Measurements from ENCODE around the gene PPM1F. TPM values are rescaled to one million over a fixed set of nuclear protein-coding genes. Genes with fewer than 3 reads are reported as not detected.
"Not testable (repeated sequence)": the region's sequence is repeated elsewhere in the genome, so short reads cannot be mapped to it uniquely, and the experiment has no call there.

The PPM1F gene
- total RNA-seq, 1 experiment from 2014 or later = 65.1 TPM

DNA sequence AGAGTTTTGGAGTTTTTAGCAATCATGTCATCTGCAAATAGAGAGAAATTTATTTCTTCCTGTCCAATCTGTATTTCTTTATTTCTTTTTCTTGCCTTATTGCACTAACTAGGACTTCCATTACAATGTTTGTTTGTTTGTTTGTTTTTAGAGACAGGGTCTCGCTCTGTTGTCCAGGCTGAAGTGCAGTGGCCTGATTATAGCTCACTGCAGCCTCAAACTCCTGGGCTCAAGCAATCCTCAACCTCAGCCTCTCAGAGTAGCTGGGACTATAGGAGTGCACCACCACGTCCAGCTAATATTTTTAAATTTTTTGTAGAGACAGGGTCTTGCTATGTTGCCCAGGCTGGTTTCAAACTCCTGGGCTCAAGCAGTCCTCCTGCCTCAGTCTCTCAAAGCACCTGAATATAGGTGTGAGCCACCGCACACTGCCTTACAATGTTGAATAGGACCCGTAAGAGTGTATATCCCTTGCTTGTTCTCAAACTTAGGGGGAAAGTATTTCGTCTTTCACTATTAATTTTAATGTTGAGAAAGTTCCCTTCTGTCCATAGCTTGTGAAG, 55.6 kb downstream of the PPM1F start:
- in situ Hi-C loops (cut with HindIII; ENCODE audit: low pct_unique_long_range_greater_than_20kb, low sequenced_read_pairs) = no loop called here
- no peak for DNase-seq (ENCODE audit: low read depth, low spot score)

- in situ Hi-C loops (cut with HindIII; ENCODE audit: low pct_unique_long_range_greater_than_20kb, low sequenced_read_pairs) = not testable (repeated sequence)
These were observed 56.4 kb downstream of the PPM1F start for GRCh38 chr22:21896275-21896674.

DNA sequence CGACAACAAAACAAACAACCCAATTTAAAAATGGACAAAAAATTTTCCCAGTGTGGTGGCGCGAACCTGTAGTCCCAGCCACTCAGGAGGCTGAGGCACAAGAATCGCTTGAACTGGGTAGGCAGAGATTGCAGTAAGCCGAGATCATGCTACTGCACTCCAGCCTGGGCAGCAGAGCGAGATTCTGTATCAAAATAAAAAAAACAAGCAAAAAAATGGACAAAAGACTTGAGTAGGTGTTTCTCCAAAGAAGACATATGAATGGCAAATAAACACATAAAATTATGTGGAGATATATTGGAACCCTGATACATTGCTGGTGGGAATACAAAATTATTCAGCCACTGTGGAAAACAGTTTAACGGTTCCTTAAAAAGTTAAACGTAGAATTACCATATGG, 57.8 kb downstream of the PPM1F start:
- in situ Hi-C loops (cut with HindIII; ENCODE audit: low pct_unique_long_range_greater_than_20kb, low sequenced_read_pairs) = no loop called here
- no peak for DNase-seq (ENCODE audit: low read depth, low spot score)

More at GRCh38 chr22:21896275-21896674, 56.4 kb downstream of the PPM1F start:
- not testable (repeated sequence) for DNase-seq (ENCODE audit: low read depth, low spot score)

DNA sequence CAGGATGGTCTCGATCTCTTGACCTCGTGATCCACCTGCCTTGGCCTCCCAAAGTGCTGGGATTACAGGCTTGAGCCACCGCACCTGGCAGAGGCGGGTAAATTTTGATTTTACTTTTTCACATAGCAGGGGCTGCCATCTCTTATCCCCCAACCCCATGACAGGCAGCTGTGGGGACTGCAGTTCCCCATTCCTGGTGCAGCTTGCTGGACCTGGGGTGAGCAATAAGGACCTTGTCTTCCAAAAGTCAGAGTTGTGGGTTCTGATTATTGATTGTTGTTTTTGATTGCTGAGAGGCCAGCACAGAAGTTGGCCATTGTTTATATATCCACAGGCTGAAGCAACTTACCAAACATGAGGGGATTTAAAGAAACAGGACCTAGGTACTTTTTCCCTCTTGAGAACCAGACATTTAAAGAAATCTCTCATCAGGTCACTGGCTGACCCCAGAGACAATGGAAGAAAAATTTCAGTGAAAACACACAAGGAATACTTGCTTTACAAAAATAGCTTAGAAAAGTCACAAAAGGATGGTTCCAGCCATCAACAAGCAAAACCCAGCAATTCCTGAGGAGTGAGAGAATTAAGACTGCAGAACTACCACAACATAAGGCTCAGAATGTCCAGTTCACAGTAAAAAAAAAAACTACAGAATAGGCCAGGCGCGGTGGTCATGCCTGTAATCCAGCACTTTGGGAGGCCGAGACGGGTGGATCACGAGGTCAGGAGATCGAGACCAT, 63.2 kb downstream of the PPM1F start:
- in situ Hi-C loops (cut with HindIII; ENCODE audit: low pct_unique_long_range_greater_than_20kb, low sequenced_read_pairs) = no loop called here
- DNase-seq (ENCODE audit: low read depth, low spot score) = no peak

- in situ Hi-C loops (cut with HindIII; ENCODE audit: low pct_unique_long_range_greater_than_20kb, low sequenced_read_pairs) = no loop called here
These were observed 64.8 kb downstream of the PPM1F start for GRCh38 chr22:21887841-21888240.

DNA sequence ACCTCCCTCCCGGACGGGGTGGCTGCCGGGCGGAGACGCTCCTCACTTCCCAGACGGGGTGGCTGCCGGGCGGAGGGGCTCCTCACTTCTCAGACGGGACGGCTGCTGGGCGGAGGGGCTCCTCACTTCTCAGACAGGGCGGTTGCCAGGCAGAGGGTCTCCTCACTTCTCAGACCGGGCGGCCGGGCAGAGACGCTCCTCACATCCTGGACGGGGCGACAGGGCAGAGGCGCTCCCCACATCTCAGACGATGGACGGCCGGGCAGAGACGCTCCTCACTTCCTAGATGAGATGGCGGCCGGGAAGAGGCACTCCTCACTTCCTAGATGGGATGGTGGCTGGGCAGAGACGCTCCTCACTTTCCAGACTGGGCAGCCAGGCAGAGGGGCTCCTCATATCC, 68.7 kb downstream of the PPM1F start:
- DNase-seq (ENCODE audit: low read depth, low spot score); in situ Hi-C loops (cut with HindIII; ENCODE audit: low pct_unique_long_range_greater_than_20kb, low sequenced_read_pairs): not testable (repeated sequence)

More at GRCh38 chr22:21887841-21888240, 64.8 kb downstream of the PPM1F start:
- no peak for DNase-seq (ENCODE audit: low read depth, low spot score)

GRCh38 chr22:21882754-21883333, 69.8 kb downstream of the PPM1F start:
- not testable (repeated sequence) for DNase-seq (ENCODE audit: low read depth, low spot score)

GRCh38 chr22:21881841-21882753, 70.6 kb downstream of the PPM1F start:
- no peak for DNase-seq (ENCODE audit: low read depth, low spot score)
- in situ Hi-C loops (cut with HindIII; ENCODE audit: low pct_unique_long_range_greater_than_20kb, low sequenced_read_pairs) = no loop called here

More at GRCh38 chr22:21882754-21883333, 69.8 kb downstream of the PPM1F start:
- in situ Hi-C loops (cut with HindIII; ENCODE audit: low pct_unique_long_range_greater_than_20kb, low sequenced_read_pairs) = not testable (repeated sequence)

DNA sequence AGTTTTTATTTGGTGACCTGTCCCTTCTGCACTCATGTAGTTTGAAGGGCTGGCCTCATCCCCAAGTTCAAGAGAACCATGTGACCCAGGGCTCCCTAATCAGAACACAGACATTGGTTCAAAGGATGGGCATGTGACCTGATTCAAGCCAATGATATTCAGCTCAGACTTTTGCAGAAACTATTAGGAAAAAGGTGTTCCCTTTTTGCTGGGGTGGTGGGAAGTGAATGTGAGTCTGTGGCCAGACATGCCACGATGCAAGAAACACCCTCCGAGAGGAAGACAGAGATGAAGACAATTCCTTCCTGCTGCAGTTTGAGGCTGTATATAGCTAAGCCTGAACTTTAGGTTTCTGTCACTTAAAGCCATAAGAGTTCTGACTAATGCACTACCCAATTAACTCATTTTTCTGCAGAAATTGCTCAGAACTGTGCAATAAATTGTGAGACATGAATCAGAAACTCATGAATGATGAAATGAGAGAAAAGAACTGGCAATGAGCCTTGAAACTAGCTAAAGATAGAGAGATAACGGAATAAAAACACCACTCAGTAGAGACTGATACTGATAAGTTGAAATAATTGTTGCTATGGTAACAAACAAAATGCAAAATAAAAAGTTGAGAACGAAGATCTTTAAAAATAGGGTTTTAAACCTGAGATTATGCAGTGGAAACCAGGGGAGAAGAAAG, 76.0 kb downstream of the PPM1F start:
- no peak for DNase-seq (ENCODE audit: low read depth, low spot score)
- in situ Hi-C loops (cut with HindIII; ENCODE audit: low pct_unique_long_range_greater_than_20kb, low sequenced_read_pairs) = no loop called here

- DNase-seq (ENCODE audit: low read depth, low spot score); in situ Hi-C loops (cut with HindIII; ENCODE audit: low pct_unique_long_range_greater_than_20kb, low sequenced_read_pairs): not testable (repeated sequence)
These were observed 77.7 kb downstream of the PPM1F start for GRCh38 chr22:21874953-21875352.

DNA sequence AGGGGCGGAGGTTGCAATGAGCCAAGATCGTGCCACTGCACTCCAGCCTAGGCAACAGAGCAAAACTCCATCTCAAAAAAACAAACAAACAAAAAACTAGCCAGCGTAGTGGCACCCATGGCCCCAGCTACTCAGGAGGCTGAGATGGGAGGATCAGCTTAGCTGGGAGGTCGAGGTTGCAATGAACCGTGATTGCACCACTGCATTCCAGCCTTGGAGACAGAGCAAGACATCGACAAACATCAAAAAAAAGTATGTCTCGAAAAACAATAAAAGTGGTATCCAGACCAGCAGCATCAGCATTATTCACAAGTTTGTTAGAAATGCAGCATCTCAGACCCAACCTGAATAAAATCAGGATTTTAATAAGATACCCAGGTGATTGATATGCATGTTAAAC, 79.0 kb downstream of the PPM1F start:
- in situ Hi-C loops (cut with HindIII; ENCODE audit: low pct_unique_long_range_greater_than_20kb, low sequenced_read_pairs) = no loop called here
- DNase-seq (ENCODE audit: low read depth, low spot score) = no peak

- in situ Hi-C loops (cut with HindIII; ENCODE audit: low pct_unique_long_range_greater_than_20kb, low sequenced_read_pairs) = not testable (repeated sequence)
These were observed 79.9 kb downstream of the PPM1F start for GRCh38 chr22:21872741-21873140.

More at GRCh38 chr22:21872741-21873140, 79.9 kb downstream of the PPM1F start:
- DNase-seq (ENCODE audit: low read depth, low spot score) = not testable (repeated sequence)

Other genes starting within 250 kb of the PPM1F start
- gene YPEL1, start 217.1 kb downstream of the PPM1F start, total RNA-seq (2014; rRNA removed; shearing (Covaris generic)) = 0.40 and 2.0 TPM in 2 replicates
- gene MAPK1, start 85.2 kb downstream of the PPM1F start, total RNA-seq (2014; rRNA removed; shearing (Covaris generic)) = 84.3 and 86.6 TPM in 2 replicates
- 24.9 and 26.2 TPM in 2 replicates for gene TOP3B, start 29.9 kb upstream of the PPM1F start, total RNA-seq (2014; rRNA removed; shearing (Covaris generic))